Kidney (tissue), 14 donors: ENCODE measurements around the gene RHEBL1. TPM values are rescaled to one million over a fixed set of nuclear protein-coding genes. Genes with fewer than 3 reads are reported as not detected.

Experiments
- DNase-seq, 5 donors: peaks; one replicate each; pipeline ENCODE4 v3.0.0-alpha.2; 2013 to 2020
- FAIRE-seq: peaks from 2 replicates; lab custom pipeline; 2012; peaks lifted over from hg19 to GRCh38; lab: Jason Lieb, UNC
- H3K27ac ChIP-seq, 2 donors: one replicate each; pipeline ENCODE4 v1.7.0; 2013; ENCODE audit warnings: low read depth in 2 of 2, low read length in 2 of 2, inconsistent platforms in 1 of 2
- H3K27me3 ChIP-seq: one replicate; pipeline ENCODE4 v1.7.1; 2013; ENCODE audit warnings: low read length, inconsistent platforms; ENCODE audit not compliant: control insufficient read depth, insufficient read depth
- H3K36me3 ChIP-seq, 3 donors: one replicate each; pipeline versions ENCODE4 v1.7.0 to v1.7.1; 2013; ENCODE audit warnings: low read length in 3 of 3, control low read depth in 1 of 3, inconsistent platforms in 1 of 3; ENCODE audit not compliant: insufficient read depth in 3 of 3, control insufficient read depth in 2 of 3
- H3K4me1 ChIP-seq, 3 donors: one replicate each; pipeline versions ENCODE4 v1.7.0 to v1.7.1; 2013; ENCODE audit warnings: low read length in 3 of 3, inconsistent platforms in 1 of 3, low read depth in 1 of 3; ENCODE audit not compliant: control insufficient read depth in 2 of 3, insufficient read depth in 2 of 3
- H3K4me3 ChIP-seq, 3 donors: one replicate each; pipeline versions ENCODE4 v1.7.0 to v1.8.1; 2013; ENCODE audit warnings: low read length in 3 of 3, control low read depth in 1 of 3, inconsistent platforms in 1 of 3
- H3K9ac ChIP-seq, 3 donors: one replicate each; pipeline versions ENCODE4 v1.7.0 to v1.7.1; 2013; ENCODE audit warnings: low read length in 3 of 3, control low read depth in 1 of 3, inconsistent platforms in 1 of 3
- H3K9me3 ChIP-seq, 3 donors: one replicate each; pipeline versions ENCODE4 v1.7.0 to v1.7.1; 2013; ENCODE audit warnings: low read length in 3 of 3, control low read depth in 1 of 3, inconsistent platforms in 1 of 3; ENCODE audit not compliant: control insufficient read depth in 2 of 3, insufficient read depth in 1 of 3
- CTCF ChIP-seq: IDR thresholded peaks from 3 replicates; pipeline ENCODE4 v1.5.1; 2012; ENCODE audit warnings: mild to moderate bottlenecking, moderate library complexity, borderline replicate concordance; ENCODE audit not compliant: insufficient read depth; ENCODE audit errors: extremely low read depth
- intact Hi-C: fragments of 100-400 bp; cut with DNase I; formaldehyde crosslinking; loops from one replicate; pipeline ENCODE4 v1.11.1; 2022
- polyA plus RNA-seq: library from polyadenylated mRNA; stranded (reverse); fragments of 350-450 nt; fragmentation: Illumina TruSeq; extraction: RNeasy Lipid Tissue Mini Kit (QIAGEN cat#74804); gene quantifications from one replicate; pipeline ENCODE4 v1.2.3, GENCODE V29; 2014; ENCODE audit warnings: low read depth, low replicate concordance; ENCODE audit not compliant: insufficient read depth
- total RNA-seq: library from RNA; stranded (reverse); fragmentation: NEBNext Ultra II Directional; extraction: Animal tissue kit (Norgen Biotek cat#: 25700); gene quantifications from one replicate; pipeline ENCODE4 v1.2.1, GENCODE V29; 2021
- donor health status: control.
- donor health status: control.
- donor health status: control.
- donor health status: control.
- donor health status: control.
- donor health status: DM: yes; HTN: yes; CAD: no.
- donor health status: Normal renal cell carcinoma (clear cell type).

The RHEBL1 gene
- total and polyA plus RNA-seq, 2 donors from 2014 or later, result 0.52 to 0.69 TPM

GRCh38 chr12:49059045-49059298 is 10.8 kb downstream of the RHEBL1 start:
- DNase-seq, result no peak
- intact Hi-C loops, result no loop called here
- H3K36me3 ChIP-seq, result peaks cover 0 to 9% (median 3%) of the 10 kb centered on the region in 3 donors
- peak overlapping the region in 1 of 2 donors; percentile 1 for H3K27ac ChIP-seq
- no peak for TF ChIP-seq CTCF
- peak overlapping the region; percentile 24 to 85 (median 74) for H3K9ac ChIP-seq
- peak overlapping the region; percentile 68 to 96 (median 70) for H3K4me3 ChIP-seq
- H3K27me3 ChIP-seq, result no peaks in the 10 kb centered on the region
- FAIRE-seq, result no peak
- no peaks in the 10 kb centered on the region for H3K9me3 ChIP-seq
- peaks cover 3 to 40% (median 28%) of the 10 kb centered on the region in 3 donors for H3K4me1 ChIP-seq

DNA sequence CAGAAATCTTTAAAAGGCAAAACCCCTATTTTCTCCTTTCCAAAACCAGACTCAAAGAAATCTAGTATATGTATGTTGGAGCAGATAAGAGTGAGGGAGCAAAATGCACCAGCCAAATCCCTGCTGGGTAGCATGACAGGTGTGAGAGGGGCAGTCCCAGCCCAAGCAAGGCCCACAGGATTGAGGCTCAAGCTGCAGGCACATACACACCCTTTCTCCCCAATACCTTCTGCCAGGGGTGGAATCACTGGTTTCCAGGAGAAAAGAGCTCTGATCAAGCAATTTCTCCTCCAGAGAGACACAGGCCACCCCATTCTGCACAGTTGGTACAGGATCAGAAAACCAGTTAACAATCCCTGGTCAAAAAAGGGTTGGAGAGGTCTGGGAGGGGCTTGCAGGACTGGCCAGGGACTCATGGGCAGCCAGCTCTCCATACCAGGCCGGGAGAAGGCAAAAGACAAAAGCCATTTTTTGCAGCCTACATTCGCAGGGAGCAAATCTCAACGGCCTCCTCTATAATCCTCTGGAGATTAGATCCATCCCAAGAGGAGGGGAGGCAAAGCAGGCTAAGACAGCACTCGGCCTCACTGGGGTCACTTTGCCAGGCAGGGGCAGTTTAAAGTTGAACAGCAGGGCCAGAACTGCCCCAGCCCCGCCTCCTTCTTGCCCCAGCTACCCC is 11.3 kb downstream of the RHEBL1 start:
- Histone ChIP-seq H3K4me3 (peak overlapping the region; percentile 68 to 96 (median 70)), H3K27me3 (no peaks in the 10 kb centered on the region), H3K9me3 (no peaks in the 10 kb centered on the region), H3K27ac (no peak overlapping the region), H3K36me3 (peaks cover 0 to 14% (median 8%) of the 10 kb centered on the region in 3 donors), H3K9ac (peak overlapping the region; percentile 24 to 85 (median 74)), H3K4me1 (peaks cover 3 to 40% (median 28%) of the 10 kb centered on the region in 3 donors)
- intact Hi-C loops, result no loop called here
- TF ChIP-seq CTCF, result no peak
- FAIRE-seq (no peak), DNase-seq (no peak)

DNA sequence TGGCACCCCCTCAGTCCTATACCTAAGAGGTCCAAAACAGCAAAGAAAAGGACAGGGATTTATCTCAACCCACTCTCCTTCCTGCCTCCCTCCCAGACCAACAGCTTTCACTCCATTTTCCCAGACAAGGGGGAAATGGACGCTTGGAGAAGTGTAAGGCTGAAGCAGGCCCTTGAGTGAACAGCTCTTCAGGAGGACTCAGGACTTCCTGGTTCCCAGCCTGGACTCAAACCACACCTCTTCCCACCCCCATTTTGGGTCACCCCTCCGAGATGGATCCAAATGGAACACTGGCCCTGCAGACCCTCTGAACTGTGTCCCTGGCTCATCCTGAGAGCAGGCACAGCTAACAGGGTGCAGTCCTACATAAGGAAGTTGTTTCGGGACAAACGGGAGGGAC is 11.9 kb downstream of the RHEBL1 start:
- intact Hi-C loops, result no loop called here
- FAIRE-seq, result no peak
- Histone ChIP-seq H3K27me3 (no peaks in the 10 kb centered on the region), H3K4me1 (peaks cover 3 to 40% (median 28%) of the 10 kb centered on the region in 3 donors), H3K4me3 (peak overlapping the region; percentile 68 to 96 (median 70)), H3K9me3 (no peaks in the 10 kb centered on the region), H3K9ac (peak overlapping the region; percentile 24 to 85 (median 74)), H3K27ac (peak overlapping the region; percentile 5 to 27), H3K36me3 (peaks cover 0 to 20% (median 14%) of the 10 kb centered on the region in 3 donors)
- no peak for TF ChIP-seq CTCF
- DNase-seq, result no peak
